ENCODE data around the gene FOXC1. TPM values are rescaled to one million over a fixed set of nuclear protein-coding genes. Genes with fewer than 3 reads are reported as not detected.

FOXC1 gene
- polyA plus RNA-seq, 2 of the 4 experiments (the other 2 are of a cell fraction): 3.4 to 4.7 TPM

- POLR2A ChIA-PET: no interaction called here
- DNase-seq (ENCODE audit: low read depth in 1 of 2, low spot score in 1 of 2): no peak
- no peak for FAIRE-seq
- no peaks in the 10 kb centered on the region for H3K4me1 ChIP-seq
- no peak overlapping the region for H3K4me2 ChIP-seq
- WGBS (ENCODE audit: missing lambda C conversion rate): 77% methylated on average over 12 of the region's 13 CpGs
- no peaks in the 10 kb centered on the region for H3K9me3 ChIP-seq
- H3K27ac ChIP-seq: no peak overlapping the region
- H3K4me3 ChIP-seq: no peak overlapping the region
- CTCF ChIA-PET: no interaction called here
- no peak for TF ChIP-seq NR3C1 (IDR thresholded peaks at IDR 0.05)
- TF ChIP-seq, protein P1, sequence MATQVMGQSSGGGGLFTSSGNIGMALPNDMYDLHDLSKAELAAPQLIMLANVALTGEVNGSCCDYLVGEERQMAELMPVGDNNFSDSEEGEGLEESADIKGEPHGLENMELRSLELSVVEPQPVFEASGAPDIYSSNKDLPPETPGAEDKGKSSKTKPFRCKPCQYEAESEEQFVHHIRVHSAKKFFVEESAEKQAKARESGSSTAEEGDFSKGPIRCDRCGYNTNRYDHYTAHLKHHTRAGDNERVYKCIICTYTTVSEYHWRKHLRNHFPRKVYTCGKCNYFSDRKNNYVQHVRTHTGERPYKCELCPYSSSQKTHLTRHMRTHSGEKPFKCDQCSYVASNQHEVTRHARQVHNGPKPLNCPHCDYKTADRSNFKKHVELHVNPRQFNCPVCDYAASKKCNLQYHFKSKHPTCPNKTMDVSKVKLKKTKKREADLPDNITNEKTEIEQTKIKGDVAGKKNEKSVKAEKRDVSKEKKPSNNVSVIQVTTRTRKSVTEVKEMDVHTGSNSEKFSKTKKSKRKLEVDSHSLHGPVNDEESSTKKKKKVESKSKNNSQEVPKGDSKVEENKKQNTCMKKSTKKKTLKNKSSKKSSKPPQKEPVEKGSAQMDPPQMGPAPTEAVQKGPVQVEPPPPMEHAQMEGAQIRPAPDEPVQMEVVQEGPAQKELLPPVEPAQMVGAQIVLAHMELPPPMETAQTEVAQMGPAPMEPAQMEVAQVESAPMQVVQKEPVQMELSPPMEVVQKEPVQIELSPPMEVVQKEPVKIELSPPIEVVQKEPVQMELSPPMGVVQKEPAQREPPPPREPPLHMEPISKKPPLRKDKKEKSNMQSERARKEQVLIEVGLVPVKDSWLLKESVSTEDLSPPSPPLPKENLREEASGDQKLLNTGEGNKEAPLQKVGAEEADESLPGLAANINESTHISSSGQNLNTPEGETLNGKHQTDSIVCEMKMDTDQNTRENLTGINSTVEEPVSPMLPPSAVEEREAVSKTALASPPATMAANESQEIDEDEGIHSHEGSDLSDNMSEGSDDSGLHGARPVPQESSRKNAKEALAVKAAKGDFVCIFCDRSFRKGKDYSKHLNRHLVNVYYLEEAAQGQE (IDR thresholded peaks at IDR 0.05): no peak
- TF ChIP-seq CBX8 (IDR thresholded peaks at IDR 0.05): no peak
- TF ChIP-seq, protein P2, sequence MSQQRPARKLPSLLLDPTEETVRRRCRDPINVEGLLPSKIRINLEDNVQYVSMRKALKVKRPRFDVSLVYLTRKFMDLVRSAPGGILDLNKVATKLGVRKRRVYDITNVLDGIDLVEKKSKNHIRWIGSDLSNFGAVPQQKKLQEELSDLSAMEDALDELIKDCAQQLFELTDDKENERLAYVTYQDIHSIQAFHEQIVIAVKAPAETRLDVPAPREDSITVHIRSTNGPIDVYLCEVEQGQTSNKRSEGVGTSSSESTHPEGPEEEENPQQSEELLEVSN (IDR thresholded peaks at IDR 0.05; ENCODE audit: borderline replicate concordance, low read depth): no peak
- no peak for TF ChIP-seq CBX2 (IDR thresholded peaks at IDR 0.05; ENCODE audit: borderline replicate concordance, low read depth)
- TF ChIP-seq KDM5A (IDR thresholded peaks at IDR 0.05): no peak
- TF ChIP-seq, protein P3, sequence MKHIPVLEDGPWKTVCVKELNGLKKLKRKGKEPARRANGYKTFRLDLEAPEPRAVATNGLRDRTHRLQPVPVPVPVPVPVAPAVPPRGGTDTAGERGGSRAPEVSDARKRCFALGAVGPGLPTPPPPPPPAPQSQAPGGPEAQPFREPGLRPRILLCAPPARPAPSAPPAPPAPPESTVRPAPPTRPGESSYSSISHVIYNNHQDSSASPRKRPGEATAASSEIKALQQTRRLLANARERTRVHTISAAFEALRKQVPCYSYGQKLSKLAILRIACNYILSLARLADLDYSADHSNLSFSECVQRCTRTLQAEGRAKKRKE (CRISPR knock-in tag; IDR thresholded peaks at IDR 0.05; ENCODE audit: low read depth): no peak
- TF ChIP-seq RARB (CRISPR knock-in tag; IDR thresholded peaks at IDR 0.05): no peak
- no peak for TF ChIP-seq FOXS1 (CRISPR knock-in tag; IDR thresholded peaks at IDR 0.05)
- no peak for ATAC-seq
Measured at GRCh38 chr6:1657116-1657770, 47.5 kb downstream of the FOXC1 start.

GRCh38 chr6:1657771-1658165 lies 48.1 kb downstream of the FOXC1 start:
- CTCF ChIA-PET: interaction anchor here (1.0 kb wide), 1 partner anchor 17 kb away, joined by 3 read pairs; no protein-coding TSS in a partner anchor
- Histone ChIP-seq H3K4me2 (no peak overlapping the region), H3K27ac (no peak overlapping the region), H3K4me1 (no peaks in the 10 kb centered on the region), H3K4me3 (no peak overlapping the region), H3K9me3 (no peaks in the 10 kb centered on the region)
- WGBS (ENCODE audit: missing lambda C conversion rate): 78% methylated on average over 7 of the region's 7 CpGs
- no peak for FAIRE-seq
- no peak for DNase-seq (ENCODE audit: low read depth in 1 of 2, low spot score in 1 of 2)
- ATAC-seq: no peak
- POLR2A ChIA-PET: no interaction called here
- TF ChIP-seq FOXS1 (CRISPR knock-in tag; IDR thresholded peaks at IDR 0.05): no peak
- no peak for TF ChIP-seq ZNF302 (CRISPR knock-in tag; IDR thresholded peaks at IDR 0.05)
- TF ChIP-seq PHF8 (IDR thresholded peaks at IDR 0.05; ENCODE audit: borderline replicate concordance, low read depth): no peak
- no peak for TF ChIP-seq HEYL (CRISPR knock-in tag; IDR thresholded peaks at IDR 0.05)
- no peak for TF ChIP-seq RCOR1 (IDR thresholded peaks at IDR 0.05; ENCODE audit: low read depth, low read length)
- no peak for TF ChIP-seq RAD21 (conservative IDR thresholded peaks at IDR 0.05 in 1 of 2, IDR thresholded peaks at IDR 0.05 in 1 of 2)
- TF ChIP-seq HDAC2 (IDR thresholded peaks at IDR 0.05): no peak
- no peak for TF ChIP-seq EHMT2 (IDR thresholded peaks at IDR 0.05; ENCODE audit: low read depth)
- no peak for TF ChIP-seq ESRRA (IDR thresholded peaks at IDR 0.05; ENCODE audit: borderline replicate concordance, low read length)
- TF ChIP-seq BCL3 (IDR thresholded peaks at IDR 0.05): no peak
- no peak for TF ChIP-seq JUN (IDR thresholded peaks at IDR 0.05)
- no peak for TF ChIP-seq NR3C1 (IDR thresholded peaks at IDR 0.05)
- TF ChIP-seq, protein P4, sequence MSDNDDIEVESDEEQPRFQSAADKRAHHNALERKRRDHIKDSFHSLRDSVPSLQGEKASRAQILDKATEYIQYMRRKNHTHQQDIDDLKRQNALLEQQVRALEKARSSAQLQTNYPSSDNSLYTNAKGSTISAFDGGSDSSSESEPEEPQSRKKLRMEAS (IDR thresholded peaks at IDR 0.05): no peak
